ENCODE results near the gene ANKRD45. TPM values are rescaled to one million over a fixed set of nuclear protein-coding genes. Genes with fewer than 3 reads are reported as not detected.

Gene ANKRD45
- total and polyA plus RNA-seq, 2 of the 8 experiments (the other 6 are each of a cell fraction or from before 2014, with no cell fraction given) = 0.41 to 2.8 TPM

- TF ChIP-seq SIRT6 (IDR thresholded peaks at IDR 0.05; ENCODE audit: low read length) (no peak), PHF8 (conservative IDR thresholded peaks at IDR 0.05; ENCODE audit: low read depth, low read length) (no peak)
Measured at GRCh38 chr1:173661271-173661670, 8.4 kb downstream of the ANKRD45 start (continued).
